T-helper 1 cell (primary cell): ENCODE measurements around the gene KPNA4.
"Not testable (repeated sequence)": the region's sequence is repeated elsewhere in the genome, so short reads cannot be mapped to it uniquely, and the experiment has no call there.

Experiments used
- DNase-seq, 5 donors: peaks; one replicate each; pipeline ENCODE4 v3.0.0-alpha.2; 2012 to 2020

KPNA4 gene

GRCh38 chr3:160569894-160570652 lies 4.7 kb upstream of the KPNA4 start:
- no peak for DNase-seq

GRCh38 chr3:160568989-160569388 lies 3.6 kb upstream of the KPNA4 start:
- peak in 1 of 5 donors; percentile 2 for DNase-seq

GRCh38 chr3:160567774-160568173 lies 2.4 kb upstream of the KPNA4 start:
- no peak for DNase-seq

GRCh38 chr3:160566499-160566898 lies 1.1 kb upstream of the KPNA4 start:
- DNase-seq: no peak

- DNase-seq: peak in 4 of 5 donors; percentile 44 to 66 (median 61)
Measured at GRCh38 chr3:160564949-160565441, 376 bp downstream of the KPNA4 start.

- DNase-seq: peak in 1 of 5 donors; percentile 9
Measured at GRCh38 chr3:160564258-160564911, 986 bp downstream of the KPNA4 start.

GRCh38 chr3:160562952-160563351 lies 2.4 kb downstream of the KPNA4 start:
- no peak for DNase-seq

- DNase-seq: no peak
Measured at GRCh38 chr3:160557571-160557970, 7.8 kb downstream of the KPNA4 start.

- no peak for DNase-seq
Measured at GRCh38 chr3:160556141-160556540, 9.2 kb downstream of the KPNA4 start.

- DNase-seq: no peak
Measured at GRCh38 chr3:160554980-160555379, 10.4 kb downstream of the KPNA4 start.

GRCh38 chr3:160553827-160554226 lies 11.5 kb downstream of the KPNA4 start:
- no peak for DNase-seq

- no peak for DNase-seq
Measured at GRCh38 chr3:160546727-160547126, 18.6 kb downstream of the KPNA4 start.

- no peak for DNase-seq
Measured at GRCh38 chr3:160545504-160545871, 19.9 kb downstream of the KPNA4 start.

- no peak for DNase-seq
Measured at GRCh38 chr3:160544844-160545503, 20.4 kb downstream of the KPNA4 start.

GRCh38 chr3:160540551-160540950 lies 24.8 kb downstream of the KPNA4 start:
- DNase-seq: no peak

GRCh38 chr3:160538895-160539294 lies 26.5 kb downstream of the KPNA4 start:
- DNase-seq: no peak

GRCh38 chr3:160537729-160538128 lies 27.6 kb downstream of the KPNA4 start:
- no peak for DNase-seq

- no peak for DNase-seq
Measured at GRCh38 chr3:160532371-160532770, 33.0 kb downstream of the KPNA4 start.

GRCh38 chr3:160531311-160531710 lies 34.1 kb downstream of the KPNA4 start:
- DNase-seq: no peak

GRCh38 chr3:160516391-160516790 lies 49.0 kb downstream of the KPNA4 start:
- DNase-seq: not testable (repeated sequence)

- DNase-seq: no peak
Measured at GRCh38 chr3:160501325-160501724, 64.0 kb downstream of the KPNA4 start.

GRCh38 chr3:160498202-160498601 lies 67.2 kb downstream of the KPNA4 start:
- DNase-seq: no peak

GRCh38 chr3:160490166-160490565 lies 75.2 kb downstream of the KPNA4 start:
- no peak for DNase-seq

- peak in 1 of 5 donors; percentile 40 for DNase-seq
Measured at GRCh38 chr3:160486459-160486869, 78.9 kb downstream of the KPNA4 start.
